ENCODE measurements around the gene TOLLIP. TPM values are rescaled to one million over a fixed set of nuclear protein-coding genes. Genes with fewer than 3 reads are reported as not detected.

The TOLLIP gene
- total RNA-seq, result 71.4 TPM

DNA sequence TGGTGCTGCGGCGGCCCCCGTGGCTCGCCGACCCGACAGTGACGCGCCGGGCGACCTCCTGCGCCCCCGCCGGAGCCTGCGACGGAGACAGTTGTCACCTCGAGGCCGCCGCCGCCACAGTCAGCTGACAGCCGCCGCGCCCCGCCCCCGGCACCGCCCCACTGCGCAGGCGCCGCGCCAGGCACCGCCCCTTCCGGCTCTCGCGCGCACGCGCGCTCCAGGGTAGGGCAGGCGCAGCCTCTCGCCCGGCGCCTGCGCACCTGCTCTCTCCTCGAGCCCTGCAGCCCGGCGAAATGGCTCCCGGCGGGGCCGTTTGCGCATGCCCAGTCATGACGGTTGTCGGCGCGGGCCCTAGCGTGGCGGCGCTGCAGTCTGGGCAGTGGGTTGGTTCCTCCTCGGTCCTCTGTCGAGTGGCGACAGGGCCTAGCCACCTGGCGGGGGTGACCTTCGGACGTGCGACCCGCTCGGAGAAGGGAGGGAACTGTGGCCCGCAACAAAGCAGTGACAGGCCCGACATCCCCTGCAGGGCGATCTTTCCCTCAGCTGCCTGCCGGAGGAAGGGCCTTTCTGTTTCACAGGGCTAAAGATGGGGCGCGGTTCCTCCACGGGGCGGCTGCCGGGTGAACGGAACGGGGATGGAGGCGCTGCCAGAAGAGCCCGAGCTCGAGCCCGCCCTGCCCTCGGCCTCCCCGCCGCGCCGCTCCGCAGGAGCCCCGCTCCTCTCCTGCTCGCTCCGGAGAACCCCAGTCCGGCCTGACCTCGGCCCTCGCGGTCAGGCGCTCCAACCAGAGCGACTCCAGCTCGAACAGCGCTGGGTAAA lies at the start of gene TOLLIP:
TOLLIP (minus strand) TSS at position 135 of the 820 bp plus-strand sequence; CDS start at position 1, 134 bp downstream.

Small RNAs within 50 kb of the gene (small RNA-seq; reads per million reads assigned to genes)
- gene MIR6744 (ENCODE audit: low replicate concordance), result not detected

Other genes with a start within 250 kb of the TOLLIP start
- gene MUC2, start 234.8 kb downstream of the TOLLIP start, total RNA-seq, result under 0.01 TPM
- 0.18 TPM for gene MUC5AC, start 151.7 kb downstream of the TOLLIP start, total RNA-seq
- gene MUC5B, start 86.6 kb downstream of the TOLLIP start, total RNA-seq, result 0.12 TPM
- 0.47 TPM for gene BRSK2, start 80.3 kb upstream of the TOLLIP start, total RNA-seq
- 32.3 TPM for gene MOB2, start 177.1 kb upstream of the TOLLIP start, total RNA-seq

Data from metanephros (tissue), 2 donors.